HG02678 (cell line): ENCODE measurements around the gene TM4SF20.
"Not testable (repeated sequence)": the region's sequence is repeated elsewhere in the genome, so short reads cannot be mapped to it uniquely, and the experiment has no call there.

Experiments
- ATAC-seq: cut with Tn5 transposase; IDR thresholded peaks from one replicate; pipeline ENCODE4 v1.9.1; 2021; ENCODE audit warnings: mild to moderate bottlenecking, moderate library complexity; ENCODE audit not compliant: unreplicated experiment

The TM4SF20 gene

GRCh38 chr2:227368574-227368973, 10.5 kb downstream of the TM4SF20 start:
- ATAC-seq = no peak

- ATAC-seq = no peak
Observed at GRCh38 chr2:227367427-227367795, 11.7 kb downstream of the TM4SF20 start.

DNA sequence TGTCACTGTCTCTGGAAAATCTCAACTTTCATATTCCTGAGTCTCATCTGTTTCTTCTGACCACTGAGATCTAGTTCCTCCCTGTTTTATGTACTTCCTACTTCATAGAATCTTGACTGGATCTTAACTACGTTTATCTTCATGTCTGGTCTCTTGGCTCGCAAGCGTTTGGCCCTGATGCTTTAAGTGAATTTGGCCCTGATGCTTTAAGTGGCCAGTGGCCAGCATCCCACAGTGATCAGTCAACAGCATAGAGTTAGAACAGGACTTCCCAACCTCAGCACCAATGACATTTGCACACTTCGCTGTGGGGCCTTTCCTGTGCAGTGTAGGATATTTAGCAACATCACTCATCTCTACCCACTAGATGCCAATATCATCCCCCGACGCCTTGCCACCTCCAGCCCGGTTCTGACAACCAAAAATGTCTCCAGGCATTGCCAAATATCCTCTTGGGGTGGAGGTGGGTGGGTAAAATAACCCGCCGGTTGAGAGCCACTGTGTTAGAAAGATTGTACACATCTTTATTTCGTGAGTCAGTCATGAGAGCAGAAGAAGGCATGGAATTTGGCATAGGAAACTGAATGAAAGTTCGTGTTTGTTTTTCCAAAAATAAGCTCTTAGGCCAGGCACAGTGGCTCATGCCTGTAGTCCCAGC, 12.2 kb downstream of the TM4SF20 start:
- ATAC-seq = no peak

GRCh38 chr2:227365833-227366232, 13.3 kb downstream of the TM4SF20 start:
- no peak for ATAC-seq

- not testable (repeated sequence) for ATAC-seq
Observed at GRCh38 chr2:227364585-227365263, 14.4 kb downstream of the TM4SF20 start.

DNA sequence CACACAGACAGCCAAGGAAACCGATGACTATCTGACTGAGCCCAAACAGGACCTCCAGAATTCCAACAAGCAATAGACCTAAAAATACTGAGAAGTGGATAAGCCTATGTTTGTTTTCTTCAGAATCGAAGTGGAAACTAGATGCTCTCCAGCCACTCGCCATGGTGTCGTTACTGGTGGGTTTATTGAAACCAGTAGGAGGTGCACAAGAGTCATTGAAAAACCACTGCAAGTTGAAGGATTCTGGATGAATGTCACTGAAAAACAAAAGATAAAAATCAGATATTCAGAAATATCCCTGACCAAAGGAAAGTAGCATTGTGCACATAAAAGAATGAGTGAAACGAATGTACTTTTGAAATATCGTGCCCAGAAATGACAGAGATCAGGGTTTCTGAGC, 15.3 kb downstream of the TM4SF20 start:
- no peak for ATAC-seq

- ATAC-seq = no peak
Observed at GRCh38 chr2:227360351-227360750, 18.8 kb downstream of the TM4SF20 start.

- ATAC-seq = peak; percentile 79
Observed at GRCh38 chr2:227351639-227352038, 27.5 kb downstream of the TM4SF20 start.

DNA sequence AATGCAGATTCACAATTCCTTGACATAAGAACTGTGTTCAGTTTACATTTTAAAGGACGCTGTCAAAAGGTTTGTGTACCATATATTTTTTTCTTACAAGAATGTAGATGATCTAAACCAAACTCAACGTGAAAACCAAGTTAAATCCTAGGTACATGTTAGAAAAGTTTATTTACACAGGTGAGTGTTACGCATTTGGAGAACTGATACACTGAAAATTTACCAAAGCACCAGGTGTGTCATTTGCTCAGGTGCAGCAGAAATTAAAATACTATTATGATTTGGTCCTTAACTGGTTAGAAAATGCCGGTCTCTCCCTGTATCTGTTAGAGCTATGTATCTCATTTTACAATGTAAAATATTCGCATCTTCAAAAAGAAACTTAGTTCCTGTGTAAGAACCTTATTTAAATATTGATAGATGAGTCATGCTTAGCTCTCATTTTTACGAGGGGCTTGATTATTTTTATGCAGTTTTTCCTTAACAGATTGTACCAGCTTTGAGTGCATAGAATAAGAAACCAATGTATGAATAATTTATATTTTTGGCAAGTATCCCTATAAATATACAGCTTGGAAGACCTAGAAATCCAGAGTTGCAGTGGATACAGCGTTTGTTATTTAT, 29.0 kb downstream of the TM4SF20 start:
- no peak for ATAC-seq

- ATAC-seq = no peak
Observed at GRCh38 chr2:227348324-227348723, 30.8 kb downstream of the TM4SF20 start.

- no peak for ATAC-seq
Observed at GRCh38 chr2:227347117-227347516, 32.0 kb downstream of the TM4SF20 start.

DNA sequence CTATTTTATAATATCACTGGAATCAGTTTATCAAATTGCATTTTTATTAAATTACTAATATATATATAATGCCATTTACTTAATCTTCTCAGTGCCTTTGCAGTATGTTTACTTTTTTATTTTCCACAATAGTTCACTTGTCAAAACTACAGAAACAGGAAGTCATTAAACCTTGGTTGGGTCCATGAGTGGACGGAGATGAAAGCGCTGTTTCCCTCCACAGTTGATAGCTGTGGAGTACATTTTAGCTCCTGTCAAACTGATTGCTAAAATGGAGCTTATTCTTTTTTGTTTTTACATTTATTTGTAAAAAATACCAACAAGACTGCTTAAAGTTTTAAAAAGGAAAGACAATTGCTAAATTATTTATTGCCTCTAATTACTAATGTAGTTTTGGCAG, 34.9 kb downstream of the TM4SF20 start:
- no peak for ATAC-seq

GRCh38 chr2:227341553-227341952, 37.6 kb downstream of the TM4SF20 start:
- no peak for ATAC-seq

- no peak for ATAC-seq
Observed at GRCh38 chr2:227340106-227340505, 39.0 kb downstream of the TM4SF20 start.

- peak; percentile 35 for ATAC-seq
Observed at GRCh38 chr2:227339098-227339599, 40.0 kb downstream of the TM4SF20 start.

GRCh38 chr2:227337442-227337841, 41.7 kb downstream of the TM4SF20 start:
- ATAC-seq = no peak

DNA sequence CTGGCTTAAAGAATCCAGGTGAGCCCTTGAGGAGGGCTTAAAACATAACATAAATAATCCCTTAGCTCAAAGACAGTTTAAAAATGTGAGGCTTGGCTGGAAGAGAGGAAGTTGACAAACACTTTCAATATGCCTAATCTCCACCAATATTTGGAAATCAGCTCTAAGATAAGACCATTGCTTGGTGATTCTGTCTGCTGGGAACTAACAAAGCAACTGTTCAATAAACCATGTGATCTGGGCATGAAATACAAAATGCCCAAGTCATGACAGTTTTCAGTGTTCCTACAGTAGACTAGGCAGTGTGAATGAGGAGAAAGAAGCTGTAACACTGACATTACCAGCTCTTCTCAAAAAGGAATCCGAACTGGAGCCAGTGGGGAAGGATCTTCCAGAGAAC, 43.4 kb downstream of the TM4SF20 start:
- no peak for ATAC-seq

DNA sequence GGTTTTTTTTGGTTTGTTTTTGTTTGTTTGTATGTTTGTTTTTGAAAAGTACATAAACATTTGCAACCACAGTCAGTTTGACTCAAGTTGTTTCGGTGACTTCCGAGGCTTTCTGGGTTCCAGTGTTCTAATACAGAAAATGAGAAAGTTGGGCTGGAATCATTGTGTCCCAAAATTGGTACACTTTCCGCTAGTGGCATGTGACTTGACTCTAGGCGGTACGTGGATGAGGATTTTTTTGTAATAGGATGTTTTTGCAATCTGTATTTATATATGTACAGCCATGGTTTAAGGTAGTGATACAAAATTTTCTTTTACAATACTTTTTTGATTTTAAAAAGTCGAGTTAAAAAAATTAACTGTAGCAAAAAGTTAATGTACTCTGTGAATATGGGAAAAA, 52.3 kb downstream of the TM4SF20 start:
- no peak for ATAC-seq

- ATAC-seq = peak; percentile 3
Observed at GRCh38 chr2:227325839-227326195, 53.3 kb downstream of the TM4SF20 start.

GRCh38 chr2:227324995-227325838, 53.9 kb downstream of the TM4SF20 start, which contains the start of gene MFF:
TSS of gene MFF (plus strand) at chr2:227325251. CDS start at chr2:227330666, 5,415 bp downstream.
- ATAC-seq = peak; percentile 96

GRCh38 chr2:227324642-227324994, 54.5 kb downstream of the TM4SF20 start:
- ATAC-seq = peak; percentile 24
